SK-MEL-5 (cell line): Measurements from ENCODE around the gene SYAP1. TPM values are rescaled to one million over a fixed set of nuclear protein-coding genes. Genes with fewer than 3 reads are reported as not detected.
A peak's percentile ranks its signal among the peaks of the same experiment; 100 is the strongest.

Source experiments
- DNase-seq: peaks from one replicate; pipeline ENCODE4 v3.0.0-alpha.2; 2016; ENCODE audit warnings: low read depth, low spot score
- in situ Hi-C: cut with HindIII; loops from 2 replicates; pipeline ENCODE4 v1.10.0; 2016; ENCODE audit warnings: low sequenced_read_pairs, high pct_unique_total_duplicates, low pct_unique_long_range_greater_than_20kb
- small RNA-seq, 2 experiments: library from RNA; depleted of rRNA; stranded (forward); fragments of <200 nt; gene quantifications; one replicate each; pipeline ENCODE3, GENCODE V24; 2014
- total RNA-seq: library from RNA; depleted of rRNA; stranded (reverse); fragments of >200 nt; shearing (Covaris generic); gene quantifications from 2 replicates; pipeline ENCODE4 v1.2.3, GENCODE V29; 2014; rRNA removed

Gene SYAP1
- total RNA-seq, 1 experiment from 2014 or later: 33.7 TPM

- in situ Hi-C loops: no loop called here
- DNase-seq: no peak
Measured at GRCh38 chrX:16797841-16798240, 78.4 kb downstream of the SYAP1 start.

- no peak for DNase-seq
- in situ Hi-C loops: no loop called here
Measured at GRCh38 chrX:16804923-16805464, 85.6 kb downstream of the SYAP1 start.

- peak; percentile 57 for DNase-seq
- in situ Hi-C loops: no loop called here
Measured at GRCh38 chrX:16807548-16807947, 88.1 kb downstream of the SYAP1 start.

- DNase-seq: peak; percentile 49
- in situ Hi-C loops: no loop called here
Measured at GRCh38 chrX:16807976-16808542, 88.6 kb downstream of the SYAP1 start.

GRCh38 chrX:16814597-16814996 is 95.2 kb downstream of the SYAP1 start:
- in situ Hi-C loops: no loop called here
- DNase-seq: no peak

Small RNAs within 50 kb of the gene (small RNA-seq; reads per million reads assigned to genes)
- gene RNU7-56P (0 reads per million in 2 experiments), gene RPL12P49 (0 reads per million in 2 experiments)

Other genes starting within 250 kb of the SYAP1 start
- gene S100G, start 69.5 kb upstream of the SYAP1 start, total RNA-seq: not detected in 2 replicates
- 7.4 and 8.1 TPM in 2 replicates for gene CTPS2, start 6.9 kb upstream of the SYAP1 start, total RNA-seq
- gene TXLNG, start 66.9 kb downstream of the SYAP1 start, total RNA-seq: 14.7 and 15.3 TPM in 2 replicates
- 101 and 107 TPM in 2 replicates for gene RBBP7, start 150.8 kb downstream of the SYAP1 start, total RNA-seq
- gene REPS2, start 227.0 kb downstream of the SYAP1 start, total RNA-seq: 1.1 and 1.6 TPM in 2 replicates